SK-N-MC (cell line): ENCODE results near the gene NIPAL1.

Experiments
- EZH2 ChIP-seq: fragments of 200-600 bp; sonication (generic); IDR thresholded peaks from one replicate; pipeline ENCODE4 v1.6.1; 2017; ENCODE audit warnings: antibody characterized with exemption
- FOXP2 ChIP-seq: optimal IDR thresholded peaks from 2 replicates; pipeline ENCODE3; 2011; ENCODE audit warnings: mild to moderate bottlenecking, moderate library complexity; ENCODE audit not compliant: insufficient read depth; ENCODE audit errors: extremely low read length, control extremely low read depth
- POLR2AphosphoS5 ChIP-seq: IDR thresholded peaks from 2 replicates; pipeline ENCODE4 v1.6.1; 2012; ENCODE audit warnings: mild to moderate bottlenecking, low read depth, low read length, borderline replicate concordance

DNA sequence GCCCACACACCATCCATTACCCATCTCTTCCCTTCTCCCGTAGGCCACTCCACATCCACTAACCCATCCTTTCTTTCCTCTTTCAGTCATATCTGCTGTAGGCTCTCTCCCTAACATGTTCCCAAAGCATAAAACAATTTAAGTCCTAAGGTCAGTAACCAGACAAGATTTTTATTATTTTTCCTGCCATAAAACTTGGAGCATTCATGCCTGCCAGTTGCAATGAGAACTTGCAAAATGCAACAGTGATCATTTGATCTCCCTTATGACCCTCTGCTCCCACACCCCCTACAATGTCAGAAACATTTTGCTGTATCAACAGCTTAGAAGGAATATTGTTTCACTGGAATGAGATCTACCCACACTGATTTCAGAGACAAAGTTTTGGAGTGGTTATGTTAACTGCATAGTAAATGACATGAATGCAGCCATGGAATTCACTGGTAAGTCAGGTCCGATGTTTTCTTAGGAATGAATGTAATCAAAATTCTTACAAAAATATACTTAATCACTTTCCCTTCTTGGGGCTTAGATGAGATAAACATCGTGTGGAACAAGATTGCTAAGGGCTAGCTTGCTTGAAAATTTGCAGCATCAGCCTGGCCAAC lies 5.7 kb downstream of the NIPAL1 start:
- no peak for TF ChIP-seq EZH2
- TF ChIP-seq POLR2AphosphoS5, result no peak
- TF ChIP-seq FOXP2, result no peak
